GM13977 (cell line): ENCODE results near the gene NXPE2.
"Not testable (repeated sequence)": the region's sequence is repeated elsewhere in the genome, so short reads cannot be mapped to it uniquely, and the experiment has no call there.

Source experiments
- DNase-seq: peaks from one replicate; pipeline ENCODE4 v3.0.0; 2012; ENCODE audit warnings: low spot score
- CTCF ChIP-seq: IDR thresholded peaks from 2 replicates; pipeline ENCODE4 v1.5.1; 2012; ENCODE audit warnings: mild to moderate bottlenecking, control low read depth; ENCODE audit not compliant: insufficient read depth; ENCODE audit errors: extremely low read depth, missing control alignments
- in situ Hi-C: fragments of 300-500 bp; cut with MboI; formaldehyde crosslinking; loops from one replicate; pipeline ENCODE4 v1.12.0; 2022; ENCODE audit warnings: low sequenced_read_pairs, low pct_unique_long_range_greater_than_20kb, mixed read lengths, inconsistent platforms; ENCODE audit not compliant: unreplicated experiment

NXPE2 gene

DNA sequence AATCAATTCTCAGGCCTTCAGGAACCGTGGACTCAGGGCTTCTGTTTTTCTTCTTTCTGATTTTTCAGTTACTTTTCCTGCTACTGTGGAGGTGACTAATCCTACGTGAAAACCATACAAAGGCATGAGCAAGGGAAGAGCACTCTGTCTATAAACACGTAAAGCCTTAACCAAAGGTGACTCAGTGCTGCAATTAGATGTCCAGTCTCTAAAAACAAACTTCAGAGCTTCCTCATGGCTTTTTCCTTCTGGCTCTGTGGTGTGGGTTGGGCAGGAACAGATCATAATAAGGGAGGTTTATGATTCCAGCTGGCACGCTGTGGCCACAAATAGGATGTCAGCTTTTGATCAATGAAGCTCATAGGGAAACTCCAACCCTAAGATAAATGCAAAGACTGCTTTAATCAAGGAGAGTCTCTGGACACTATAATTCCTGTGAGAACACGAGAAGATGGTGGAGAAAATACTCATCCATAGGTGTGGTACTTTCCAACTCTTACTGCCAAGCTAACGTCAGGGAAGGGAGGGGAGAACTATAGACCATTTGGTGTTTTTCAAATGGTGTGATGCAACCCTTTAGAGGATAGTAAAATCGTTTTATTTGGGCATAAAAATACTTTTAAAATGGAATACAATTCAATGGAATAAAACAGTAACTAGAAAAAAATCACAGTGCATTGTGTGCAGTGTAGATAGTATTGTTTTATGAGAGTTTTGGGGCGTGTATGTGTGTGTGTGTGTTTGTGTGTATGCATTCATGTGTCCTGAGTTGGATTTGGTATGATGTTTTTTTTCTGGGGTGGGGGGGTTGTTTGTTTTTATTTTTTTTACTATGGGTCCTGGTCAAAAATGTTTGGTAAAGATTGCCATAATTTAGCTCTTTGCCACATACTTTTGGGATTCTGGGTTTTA is at the start of gene NXPE2:
NXPE2 (plus strand) TSS at position 403 of the 912 bp plus-strand sequence; CDS start at position 452, 49 bp downstream.
- no peak for DNase-seq
- no peak for TF ChIP-seq CTCF
- in situ Hi-C loops: no loop called here

DNA sequence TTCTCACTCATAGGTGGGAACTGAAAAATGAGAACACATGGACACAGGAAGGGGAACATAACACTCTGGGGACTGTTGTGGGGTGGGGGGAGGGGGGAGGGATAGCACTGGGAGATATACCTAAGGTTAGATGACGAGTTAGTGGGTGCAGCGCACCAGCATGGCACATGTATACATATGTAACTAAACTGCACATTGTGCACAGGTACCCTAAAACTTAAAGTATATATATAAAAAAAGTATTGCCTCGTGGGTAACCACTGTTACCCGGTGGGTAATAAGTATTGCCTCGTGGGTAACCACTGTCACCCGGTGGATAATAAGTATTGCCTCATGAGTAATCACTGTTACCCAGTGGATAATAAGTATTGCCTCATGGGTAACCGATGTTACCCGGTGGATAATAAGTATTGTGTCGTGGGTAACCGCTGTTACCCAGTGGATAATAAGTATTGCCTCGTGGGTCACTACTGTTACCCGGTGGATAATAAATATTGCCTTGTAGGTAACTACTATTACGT is 46.8 kb upstream of the NXPE2 start:
- DNase-seq, in situ Hi-C loops: not testable (repeated sequence)

GRCh38 chr11:114639440-114639839 is 38.9 kb upstream of the NXPE2 start:
- in situ Hi-C loops, DNase-seq: not testable (repeated sequence)

DNA sequence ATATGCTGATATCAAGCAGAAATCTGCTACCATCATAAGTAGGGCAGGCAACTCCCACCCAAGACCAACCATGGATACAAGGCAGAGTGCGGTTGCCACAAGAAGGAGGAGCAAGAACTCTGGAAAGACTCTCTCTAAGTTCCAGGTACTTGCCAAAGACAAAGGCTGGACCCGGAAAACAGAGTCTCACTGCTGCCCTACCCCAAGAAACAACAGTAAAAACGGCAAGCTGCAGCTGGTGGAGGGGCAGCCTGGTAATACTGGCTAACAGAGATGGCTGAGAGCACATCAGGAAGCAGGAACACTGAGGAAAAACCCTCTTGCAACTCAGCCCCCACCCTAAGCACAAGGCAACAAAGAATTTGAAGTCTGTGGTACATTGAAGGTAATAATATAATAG is 27.7 kb upstream of the NXPE2 start:
- no peak for DNase-seq
- in situ Hi-C loops: no loop called here
- no peak for TF ChIP-seq CTCF

GRCh38 chr11:114651145-114651718 is 27.1 kb upstream of the NXPE2 start:
- DNase-seq: no peak
- in situ Hi-C loops: no loop called here

GRCh38 chr11:114653148-114653547 is 25.2 kb upstream of the NXPE2 start:
- in situ Hi-C loops: no loop called here
- TF ChIP-seq CTCF: no peak
- DNase-seq: no peak

More at GRCh38 chr11:114651145-114651718, 27.1 kb upstream of the NXPE2 start:
- TF ChIP-seq CTCF: no peak

- no peak for TF ChIP-seq CTCF
- DNase-seq: no peak
- in situ Hi-C loops: no loop called here
Measured at GRCh38 chr11:114664641-114665040, 13.7 kb upstream of the NXPE2 start.
